ENCODE data around the gene NCKIPSD.

The NCKIPSD gene

DNA sequence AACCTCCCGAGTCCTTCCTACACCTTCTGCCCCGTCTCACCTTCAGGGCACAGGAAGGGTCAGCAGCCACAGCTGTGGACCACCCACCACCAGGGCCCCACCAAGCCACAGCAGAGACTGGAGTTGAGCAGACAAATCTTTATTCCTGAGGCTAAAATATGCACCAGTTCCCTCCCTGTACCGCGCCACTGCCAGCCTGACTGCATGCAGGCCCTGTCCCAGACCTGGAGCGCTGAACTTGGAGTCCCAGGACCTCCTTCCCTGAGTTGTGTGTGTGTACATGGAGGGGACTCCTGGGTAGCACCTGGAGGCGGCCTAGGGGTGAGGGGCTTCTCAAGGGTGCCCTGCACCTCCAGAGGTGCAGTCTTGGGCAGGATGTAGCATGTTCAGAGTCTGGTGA is 60.1 kb downstream of the NCKIPSD start:
- no peak for DNase-seq (ENCODE audit: extremely low read depth, insufficient read length)
- H3K27me3 ChIP-seq (replicated peaks; ENCODE audit: control insufficient read depth, insufficient read depth, low read length): no peaks in the 10 kb centered on the region
- H3K36me3 ChIP-seq (ENCODE audit: control insufficient read depth, insufficient read depth, low read length): peaks cover 14% of the 10 kb centered on the region
- TF ChIP-seq, protein P1, sequence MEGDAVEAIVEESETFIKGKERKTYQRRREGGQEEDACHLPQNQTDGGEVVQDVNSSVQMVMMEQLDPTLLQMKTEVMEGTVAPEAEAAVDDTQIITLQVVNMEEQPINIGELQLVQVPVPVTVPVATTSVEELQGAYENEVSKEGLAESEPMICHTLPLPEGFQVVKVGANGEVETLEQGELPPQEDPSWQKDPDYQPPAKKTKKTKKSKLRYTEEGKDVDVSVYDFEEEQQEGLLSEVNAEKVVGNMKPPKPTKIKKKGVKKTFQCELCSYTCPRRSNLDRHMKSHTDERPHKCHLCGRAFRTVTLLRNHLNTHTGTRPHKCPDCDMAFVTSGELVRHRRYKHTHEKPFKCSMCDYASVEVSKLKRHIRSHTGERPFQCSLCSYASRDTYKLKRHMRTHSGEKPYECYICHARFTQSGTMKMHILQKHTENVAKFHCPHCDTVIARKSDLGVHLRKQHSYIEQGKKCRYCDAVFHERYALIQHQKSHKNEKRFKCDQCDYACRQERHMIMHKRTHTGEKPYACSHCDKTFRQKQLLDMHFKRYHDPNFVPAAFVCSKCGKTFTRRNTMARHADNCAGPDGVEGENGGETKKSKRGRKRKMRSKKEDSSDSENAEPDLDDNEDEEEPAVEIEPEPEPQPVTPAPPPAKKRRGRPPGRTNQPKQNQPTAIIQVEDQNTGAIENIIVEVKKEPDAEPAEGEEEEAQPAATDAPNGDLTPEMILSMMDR (IDR thresholded peaks at IDR 0.05; ENCODE audit: insufficient read depth, low read length, poor library complexity, severe bottlenecking): no peak
- no peak overlapping the region for H3K4me3 ChIP-seq (replicated peaks; ENCODE audit: low read depth, low read length)

GRCh38 chr3:48624767-48625166 is 60.9 kb downstream of the NCKIPSD start:
- DNase-seq (ENCODE audit: extremely low read depth, insufficient read length): no peak
- no peaks in the 10 kb centered on the region for H3K27me3 ChIP-seq (replicated peaks; ENCODE audit: control insufficient read depth, insufficient read depth, low read length)
- H3K36me3 ChIP-seq (ENCODE audit: control insufficient read depth, insufficient read depth, low read length): peaks cover 11% of the 10 kb centered on the region
- no peak overlapping the region for H3K4me3 ChIP-seq (replicated peaks; ENCODE audit: low read depth, low read length)
- TF ChIP-seq, protein P1 (IDR thresholded peaks at IDR 0.05; ENCODE audit: insufficient read depth, low read length, poor library complexity, severe bottlenecking): no peak

DNA sequence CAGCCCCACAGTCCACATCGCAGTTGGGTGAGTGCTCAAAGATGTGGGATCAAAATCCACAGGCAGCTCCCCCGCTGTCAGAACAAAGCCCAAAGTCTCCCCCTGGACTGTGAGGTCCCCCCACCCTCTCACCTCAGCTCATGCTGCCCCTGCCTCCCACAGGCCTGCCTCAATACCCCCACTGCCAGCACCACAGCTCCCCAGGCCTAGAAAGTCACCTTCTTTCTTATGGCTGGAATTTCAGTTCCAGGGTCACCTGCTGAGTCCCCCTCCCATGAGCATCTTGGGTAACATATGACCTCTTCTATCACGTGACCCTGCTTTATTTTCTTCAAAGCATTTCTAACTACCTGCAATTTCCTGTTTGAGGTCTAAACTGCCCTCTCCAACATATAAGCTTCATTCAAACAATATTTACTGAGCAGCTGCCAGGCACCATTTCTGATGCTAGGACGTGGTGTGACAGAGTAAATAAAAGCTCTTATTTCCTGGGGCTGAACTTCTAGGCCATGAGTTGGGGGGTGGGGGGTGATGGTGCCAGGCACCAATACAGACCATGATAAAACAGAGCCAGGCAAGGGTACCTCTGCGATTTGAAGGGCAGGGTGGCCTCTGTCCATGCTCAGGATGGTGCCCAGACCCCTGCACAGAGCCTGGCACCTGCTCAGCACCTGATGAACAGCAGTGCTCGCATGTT is 61.7 kb downstream of the NCKIPSD start:
- DNase-seq (ENCODE audit: extremely low read depth, insufficient read length): no peak
- TF ChIP-seq, protein P1 (IDR thresholded peaks at IDR 0.05; ENCODE audit: insufficient read depth, low read length, poor library complexity, severe bottlenecking): no peak
- Histone ChIP-seq H3K27me3 (replicated peaks; ENCODE audit: control insufficient read depth, insufficient read depth, low read length) (no peaks in the 10 kb centered on the region), H3K36me3 (ENCODE audit: control insufficient read depth, insufficient read depth, low read length) (peaks cover 8% of the 10 kb centered on the region), H3K4me3 (replicated peaks; ENCODE audit: low read depth, low read length) (no peak overlapping the region)
